Transverse colon (tissue), 4 donors: ENCODE data around the gene WEE1. TPM values are rescaled to one million over a fixed set of nuclear protein-coding genes. Genes with fewer than 3 reads are reported as not detected.
"Not testable (repeated sequence)": the region's sequence is repeated elsewhere in the genome, so short reads cannot be mapped to it uniquely, and the experiment has no call there.

Experiments used
- DNase-seq: peaks from one replicate; pipeline ENCODE4 v3.0.0-alpha.2; 2019
- H3K27ac ChIP-seq, 4 donors: fragments of 200-600 bp; sonication (generic); 2 replicates each; pipeline ENCODE4 v1.5.1; 2016 to 2018; ENCODE audit warnings: inconsistent platforms in 4 of 4
- H3K27me3 ChIP-seq: fragments of 200-600 bp; sonication (generic); 2 replicates; pipeline ENCODE4 v1.5.1; 2017; ENCODE audit warnings: inconsistent platforms
- H3K36me3 ChIP-seq, 4 donors: fragments of 200-600 bp; sonication (generic); 2 replicates each; pipeline ENCODE4 v1.5.1; 2017 to 2019; ENCODE audit warnings: inconsistent platforms in 4 of 4
- H3K4me1 ChIP-seq, 4 donors: fragments of 200-600 bp; sonication (generic); 2 replicates each; pipeline ENCODE4 v1.5.1; 2017 to 2020; ENCODE audit warnings: inconsistent platforms in 4 of 4
- H3K4me3 ChIP-seq, 4 donors: fragments of 200-600 bp; sonication (generic); 1 replicate in 1 of 4; 2 replicates in 3 of 4; pipeline versions ENCODE4 v1.5.1 to v1.6.1; 2017 to 2019; ENCODE audit warnings: inconsistent platforms in 4 of 4
- H3K9me3 ChIP-seq, 2 donors: fragments of 200-600 bp; sonication (generic); 2 replicates each; pipeline ENCODE4 v1.5.1; 2017 to 2019; ENCODE audit warnings: inconsistent platforms in 2 of 2
- CTCF ChIP-seq, 5 experiments: fragments of 200-600 bp in 3 of 5; fragments of 450-650 bp in 2 of 5; sonication (generic) in 3 of 5; IDR thresholded peaks; 1 replicate in 2 of 5; 2 replicates in 3 of 5; pipeline ENCODE4 v1.5.1; 2016 to 2017; ENCODE audit warnings: antibody characterized with exemption in 5 of 5, inconsistent platforms in 3 of 5, mild to moderate bottlenecking in 2 of 5, moderate library complexity in 1 of 5
- EP300 ChIP-seq: sonication (generic); formaldehyde crosslinking; IDR thresholded peaks from one replicate; pipeline ENCODE4 v1.6.1; 2017; ENCODE audit warnings: antibody characterized with exemption, low read depth
- POLR2A ChIP-seq: fragments of 450-650 bp; IDR thresholded peaks from one replicate; pipeline ENCODE4 v1.6.1; 2016; ENCODE audit warnings: antibody characterized with exemption, mild to moderate bottlenecking, moderate library complexity
- POLR2AphosphoS5 ChIP-seq, 3 donors: sonication (generic); formaldehyde crosslinking; IDR thresholded peaks; one replicate each; pipeline ENCODE4 v1.6.1; 2016; ENCODE audit warnings: antibody characterized with exemption in 3 of 3
- WGBS, 2 donors: methylation state at CpG; one replicate each; pipeline ENCODE4 v1.1.5; 2018; ENCODE audit warnings: low coverage in 1 of 2; 5-methylcytosine and 5-hydroxymethylcytosine counted together
- in situ Hi-C, 4 donors: fragments of 200-750 bp; cut with MboI; loops; one replicate each; pipeline versions ENCODE4 v1.15.0 to v1.15.1; 2017; ENCODE audit warnings: low sequenced_read_pairs in 3 of 4, low pct_ligation_motif_present in 1 of 4, low pct_unique_long_range_greater_than_20kb in 1 of 4
- intact Hi-C: fragments of 100-400 bp; cut with DNase I; formaldehyde crosslinking; loops from one replicate; pipeline ENCODE4 v1.15.1; 2023; ENCODE audit warnings: low total_unique reads
- total RNA-seq, 4 donors: library from RNA; depleted of rRNA; stranded (reverse); fragments of >200 nt; gene quantifications; one replicate each; pipeline ENCODE4 v1.1.0, GENCODE V29; 2016

WEE1 gene
- total RNA-seq, 4 donors from 2014 or later = 7.9 to 48.2 (median 31.8) TPM

- intact Hi-C loops = loop anchor here (10.0 kb wide), 1 partner anchor 136 kb away; no protein-coding TSS in a partner anchor
- H3K27ac ChIP-seq = no peak overlapping the region
- TF ChIP-seq POLR2A = no peak
- no peak for TF ChIP-seq EP300
- no peak for TF ChIP-seq CTCF (IDR thresholded peaks at IDR 0.05)
- no peak for TF ChIP-seq POLR2AphosphoS5 (IDR thresholded peaks at IDR 0.05)
- peaks cover 0 to 12% (median 9%) of the 10 kb centered on the region in 4 donors for H3K4me1 ChIP-seq
- 83 to 97% methylated on average over 1 of the region's 1 CpG for whole genome bisulfite sequencing, 2 donors
- no peaks in the 10 kb centered on the region for H3K27me3 ChIP-seq
- no peaks in the 10 kb centered on the region for H3K36me3 ChIP-seq
- H3K9me3 ChIP-seq = no peaks in the 10 kb centered on the region
- in situ Hi-C loops = loop anchor here in 2 of 4 donors (10.0 kb wide), 3 partner anchors 84 to 136 kb away; no protein-coding TSS in a partner anchor
- H3K4me3 ChIP-seq = no peak overlapping the region
- no peak for DNase-seq
Observed at GRCh38 chr11:9619004-9619403, 45.5 kb downstream of the WEE1 start.

- Histone ChIP-seq H3K4me3 (no peak overlapping the region), H3K9me3 (no peaks in the 10 kb centered on the region), H3K27ac (no peak overlapping the region), H3K4me1 (peaks cover 0 to 4% (median 2%) of the 10 kb centered on the region in 4 donors), H3K36me3 (no peaks in the 10 kb centered on the region), H3K27me3 (no peaks in the 10 kb centered on the region)
- in situ Hi-C loops = loop anchor here in 2 of 4 donors (10.0 kb wide), 3 partner anchors 85 to 135 kb away; no protein-coding TSS in a partner anchor
- intact Hi-C loops = loop anchor here (10.0 kb wide), 1 partner anchor 135 kb away; no protein-coding TSS in a partner anchor
- no peak for DNase-seq
- TF ChIP-seq POLR2A = no peak
Observed at GRCh38 chr11:9619971-9620370, 46.5 kb downstream of the WEE1 start.

- H3K4me3 ChIP-seq, DNase-seq, in situ Hi-C loops, H3K4me1 ChIP-seq, H3K27me3 ChIP-seq, H3K27ac ChIP-seq, intact Hi-C loops, H3K36me3 ChIP-seq, H3K9me3 ChIP-seq: not testable (repeated sequence)
- 84% methylated on average over 7 of the region's 7 CpGs; no CpG with 5 or more reads in 1 of the 2 donors for WGBS, 2 donors
Observed at GRCh38 chr11:9622353-9622752, 48.9 kb downstream of the WEE1 start.

GRCh38 chr11:9623053-9623452 is 49.6 kb downstream of the WEE1 start:
- DNase-seq, in situ Hi-C loops, H3K27me3 ChIP-seq, H3K4me3 ChIP-seq, H3K9me3 ChIP-seq, intact Hi-C loops, H3K36me3 ChIP-seq, H3K27ac ChIP-seq, H3K4me1 ChIP-seq: not testable (repeated sequence)
- WGBS, 2 donors = 100% methylated on average over 3 to 4 of the region's 23 CpGs

- intact Hi-C loops (no loop called here), in situ Hi-C loops (no loop called here)
- H3K9me3 ChIP-seq = no peaks in the 10 kb centered on the region
- no peaks in the 10 kb centered on the region for H3K4me1 ChIP-seq
- H3K36me3 ChIP-seq = no peaks in the 10 kb centered on the region
- TF ChIP-seq POLR2A (no peak), CTCF (IDR thresholded peaks at IDR 0.05) (no peak), POLR2AphosphoS5 (IDR thresholded peaks at IDR 0.05) (no peak)
- no peak overlapping the region for H3K27ac ChIP-seq
- no peak overlapping the region for H3K4me3 ChIP-seq
- no peaks in the 10 kb centered on the region for H3K27me3 ChIP-seq
- DNase-seq = no peak
Observed at GRCh38 chr11:9624448-9624847, 51.0 kb downstream of the WEE1 start.

- no peaks in the 10 kb centered on the region for H3K4me1 ChIP-seq
- no peaks in the 10 kb centered on the region for H3K36me3 ChIP-seq
- no peak overlapping the region for H3K4me3 ChIP-seq
- no peak overlapping the region for H3K27ac ChIP-seq
- TF ChIP-seq POLR2AphosphoS5 (IDR thresholded peaks at IDR 0.05) (no peak), POLR2A (no peak), EP300 (no peak), CTCF (IDR thresholded peaks at IDR 0.05) (no peak)
- WGBS, 2 donors = 81 to 89% methylated on average over 4 to 6 of the region's 6 CpGs
- no peak for DNase-seq
- in situ Hi-C loops (no loop called here), intact Hi-C loops (no loop called here)
- H3K27me3 ChIP-seq = no peaks in the 10 kb centered on the region
- H3K9me3 ChIP-seq = no peaks in the 10 kb centered on the region
Observed at GRCh38 chr11:9625162-9625561, 51.7 kb downstream of the WEE1 start.
